Activated naive CD8-positive, alpha-beta T cell treated with anti-CD3 and anti-CD28 coated beads for 36 hours (primary cell): ENCODE measurements around the gene CXCL16. TPM values are rescaled to one million over a fixed set of nuclear protein-coding genes. Genes with fewer than 3 reads are reported as not detected.

Experiments used
- DNase-seq: peaks from one replicate; pipeline ENCODE4 v3.0.0; 2021
- H3K27ac Mint-ChIP-seq: one replicate; pipeline ENCODE4 v1.8.0; 2022; ENCODE audit warnings: mild to moderate bottlenecking, moderate library complexity, mixed read lengths
- H3K27me3 Mint-ChIP-seq: one replicate; pipeline ENCODE4 v1.8.0; 2022; ENCODE audit warnings: mild to moderate bottlenecking, mixed read lengths
- H3K36me3 Mint-ChIP-seq: one replicate; pipeline ENCODE4 v1.8.0; 2021; ENCODE audit warnings: mild to moderate bottlenecking, mixed read lengths
- H3K4me1 Mint-ChIP-seq: one replicate; pipeline ENCODE4 v1.8.0; 2021; ENCODE audit warnings: mixed read lengths
- H3K4me3 Mint-ChIP-seq: one replicate; pipeline ENCODE4 v1.8.0; 2022; ENCODE audit warnings: mild to moderate bottlenecking, moderate library complexity, mixed read lengths
- H3K9me3 Mint-ChIP-seq: one replicate; pipeline ENCODE4 v1.8.0; 2022; ENCODE audit warnings: mixed read lengths
- total RNA-seq, 2 experiments: library from RNA; stranded (reverse); gene quantifications; one replicate each; pipeline ENCODE4 v1.2.3, GENCODE V29; 2021

The CXCL16 gene
- total RNA-seq, 2 experiments from 2014 or later: 2.0 to 3.3 TPM

GRCh38 chr17:4740584-4740983 lies 856 bp upstream of the CXCL16 start:
- DNase-seq: no peak
- peak overlapping the region; percentile 63 for H3K4me3 Mint-ChIP-seq

GRCh38 chr17:4740025-4740351 lies 260 bp upstream of the CXCL16 start:
- Mint-ChIP-seq H3K27ac (no peak overlapping the region), H3K4me1 (peaks cover 20% of the 10 kb centered on the region), H3K36me3 (no peaks in the 10 kb centered on the region), H3K9me3 (no peaks in the 10 kb centered on the region), H3K27me3 (peaks cover 21% of the 10 kb centered on the region), H3K4me3 (peak overlapping the region; percentile 63)
- no peak for DNase-seq

More at GRCh38 chr17:4740584-4740983, 856 bp upstream of the CXCL16 start:
- H3K27me3 Mint-ChIP-seq: peaks cover 21% of the 10 kb centered on the region
- peaks cover 20% of the 10 kb centered on the region for H3K4me1 Mint-ChIP-seq
- no peak overlapping the region for H3K27ac Mint-ChIP-seq
- H3K9me3 Mint-ChIP-seq: no peaks in the 10 kb centered on the region
- H3K36me3 Mint-ChIP-seq: no peaks in the 10 kb centered on the region

DNA sequence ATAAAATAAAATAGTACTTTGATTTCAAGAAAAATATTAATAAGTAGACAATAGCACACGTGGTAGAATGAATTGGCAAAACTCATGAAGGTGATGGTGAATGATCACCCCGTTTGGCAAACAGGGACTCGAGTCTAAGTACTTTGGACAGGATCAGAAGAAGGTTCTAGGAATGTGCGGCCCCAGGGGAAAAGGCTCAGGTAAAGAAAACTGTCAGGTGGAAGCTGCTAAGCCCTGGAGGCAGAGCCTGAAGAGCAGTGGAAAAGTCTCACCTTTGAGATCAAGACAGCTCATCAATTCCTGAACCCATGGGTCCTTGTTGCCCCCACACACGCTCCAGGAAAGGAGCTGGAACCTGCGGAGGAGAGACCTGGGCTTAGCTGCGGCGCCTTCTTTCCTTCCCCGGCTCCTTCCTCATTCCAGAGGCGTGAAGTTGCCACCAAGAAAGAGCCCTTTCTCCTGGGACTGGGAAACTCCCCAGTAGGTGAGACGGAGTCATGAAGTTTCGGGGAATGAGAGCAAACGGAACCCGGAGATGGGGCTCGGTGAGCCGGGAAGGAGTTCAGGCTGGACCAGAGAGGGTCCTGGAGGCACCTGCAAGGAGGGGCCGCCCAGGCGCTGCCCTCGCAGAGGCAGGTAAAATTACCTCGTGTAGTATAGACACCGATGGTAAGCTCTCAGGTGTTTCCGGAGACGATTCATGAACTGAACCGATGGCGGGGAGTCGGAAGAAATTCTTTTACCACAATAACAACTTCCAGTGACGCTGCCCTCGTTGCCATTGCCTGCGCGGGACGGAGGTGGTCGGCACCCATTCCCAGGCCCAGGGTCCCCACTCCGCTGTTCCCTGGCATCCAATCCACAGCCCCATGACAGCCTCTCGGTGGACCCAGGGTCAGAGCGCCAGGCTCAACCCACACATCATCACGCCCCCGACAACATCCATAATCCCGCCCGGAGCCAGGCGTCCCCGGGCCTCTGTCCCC lies 1.3 kb downstream of the CXCL16 start:
- Mint-ChIP-seq H3K4me1 (peaks cover 21% of the 10 kb centered on the region), H3K36me3 (no peaks in the 10 kb centered on the region), H3K4me3 (peak overlapping the region; percentile 73), H3K27me3 (peaks cover 21% of the 10 kb centered on the region), H3K9me3 (no peaks in the 10 kb centered on the region), H3K27ac (peak overlapping the region; percentile 48)
- no peak for DNase-seq

DNA sequence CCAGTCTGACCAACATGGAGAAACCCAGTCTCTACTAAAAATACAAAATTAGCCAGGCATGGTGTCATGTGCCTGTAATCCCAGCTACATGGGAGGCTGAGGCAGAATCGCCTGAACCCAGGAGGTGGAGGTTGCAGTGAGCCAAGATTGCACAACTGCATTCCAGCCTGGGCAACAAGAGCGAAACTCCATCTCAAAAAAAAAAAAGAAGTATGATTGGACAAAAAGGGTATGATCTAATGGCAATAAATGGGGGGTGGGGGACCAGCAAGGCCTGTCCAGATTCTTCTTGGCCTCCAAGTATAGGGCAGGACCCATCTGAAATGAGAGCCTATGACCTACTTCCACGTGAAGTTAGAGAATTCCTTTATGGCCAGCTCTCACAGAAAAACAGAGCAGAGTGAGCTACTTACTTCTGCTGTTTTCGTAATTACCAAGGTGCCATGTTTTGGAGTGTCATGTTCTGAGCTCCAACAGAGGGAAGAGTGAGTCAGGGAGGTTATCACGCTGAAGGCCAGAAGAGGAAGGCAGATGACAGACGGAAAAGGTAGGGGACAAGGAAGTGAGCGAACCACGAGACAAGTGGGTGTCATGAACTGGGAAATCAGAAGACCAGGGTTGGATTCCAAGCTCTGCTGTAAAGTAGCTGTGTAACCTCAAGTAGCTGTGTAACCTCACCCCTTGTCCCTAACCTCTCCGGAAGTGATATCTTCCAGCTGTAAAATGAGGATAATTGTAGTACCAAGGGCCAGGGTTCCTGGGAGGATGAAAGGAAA lies 3.7 kb downstream of the CXCL16 start:
- H3K36me3 Mint-ChIP-seq: no peaks in the 10 kb centered on the region
- H3K4me3 Mint-ChIP-seq: no peak overlapping the region
- no peak for DNase-seq
- no peak overlapping the region for H3K27ac Mint-ChIP-seq
- peaks cover 31% of the 10 kb centered on the region for H3K4me1 Mint-ChIP-seq
- peaks cover 17% of the 10 kb centered on the region for H3K27me3 Mint-ChIP-seq
- no peaks in the 10 kb centered on the region for H3K9me3 Mint-ChIP-seq

DNA sequence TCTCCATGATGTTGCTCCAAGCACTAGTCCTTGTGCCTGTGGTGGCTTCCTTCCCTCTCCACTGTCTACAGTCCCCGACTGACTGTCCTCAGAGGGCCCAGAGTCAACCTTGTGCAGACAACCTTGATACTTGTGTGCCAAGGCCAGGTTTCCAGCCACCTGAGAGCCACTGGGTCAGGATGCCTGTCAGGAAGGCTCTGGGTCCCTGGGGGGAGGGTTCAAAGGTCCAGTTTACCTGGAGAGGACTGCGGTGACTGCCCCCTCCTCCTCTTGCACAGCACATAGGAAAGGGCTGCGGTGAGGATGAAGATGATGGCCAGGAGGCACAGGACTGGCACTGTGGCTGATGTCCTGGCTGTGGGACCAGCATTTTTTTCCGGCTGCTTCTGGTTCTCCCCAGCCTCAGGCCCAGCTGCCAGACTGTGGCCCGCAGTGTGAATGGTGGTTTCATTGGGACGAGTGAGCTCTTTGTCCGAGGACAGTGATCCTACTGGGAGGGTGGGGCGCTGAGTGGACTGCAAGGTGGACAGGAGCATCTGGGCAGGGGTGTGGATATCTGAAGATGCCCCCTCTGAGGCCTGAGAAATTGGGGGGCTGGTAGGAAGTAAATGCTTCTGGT lies 4.8 kb downstream of the CXCL16 start:
- no peaks in the 10 kb centered on the region for H3K9me3 Mint-ChIP-seq
- H3K4me3 Mint-ChIP-seq: no peak overlapping the region
- no peaks in the 10 kb centered on the region for H3K36me3 Mint-ChIP-seq
- DNase-seq: no peak
- H3K27ac Mint-ChIP-seq: no peak overlapping the region
- H3K4me1 Mint-ChIP-seq: peaks cover 34% of the 10 kb centered on the region
- H3K27me3 Mint-ChIP-seq: peaks cover 9% of the 10 kb centered on the region

DNA sequence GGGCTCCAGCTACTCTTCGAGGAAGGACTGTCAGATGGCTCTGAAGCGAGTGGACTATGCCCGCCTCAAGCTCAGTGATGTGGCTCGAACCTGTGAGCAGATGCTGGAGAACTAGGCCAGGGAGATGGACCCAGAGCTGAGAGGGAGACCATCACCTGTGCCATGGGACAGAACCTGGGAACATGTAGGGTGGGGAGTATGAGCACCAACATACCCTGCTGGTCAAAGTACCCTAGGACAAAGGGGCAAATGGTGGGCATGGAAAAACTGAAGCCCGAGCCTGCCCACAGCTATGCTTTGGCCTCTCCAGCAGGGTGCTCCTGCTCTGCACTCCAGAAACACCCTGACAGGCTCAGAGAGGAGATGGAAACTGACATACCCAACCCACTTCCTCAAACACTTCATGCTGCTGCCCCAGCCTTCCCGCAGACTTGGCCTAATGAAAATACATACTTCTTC lies 6.6 kb downstream of the CXCL16 start:
- no peak for DNase-seq
- peaks cover 32% of the 10 kb centered on the region for H3K4me1 Mint-ChIP-seq
- peak overlapping the region; percentile 2 for H3K27ac Mint-ChIP-seq
- no peaks in the 10 kb centered on the region for H3K9me3 Mint-ChIP-seq
- H3K27me3 Mint-ChIP-seq: peaks cover under 1% of the 10 kb centered on the region
- H3K4me3 Mint-ChIP-seq: no peak overlapping the region
- H3K36me3 Mint-ChIP-seq: no peaks in the 10 kb centered on the region

DNA sequence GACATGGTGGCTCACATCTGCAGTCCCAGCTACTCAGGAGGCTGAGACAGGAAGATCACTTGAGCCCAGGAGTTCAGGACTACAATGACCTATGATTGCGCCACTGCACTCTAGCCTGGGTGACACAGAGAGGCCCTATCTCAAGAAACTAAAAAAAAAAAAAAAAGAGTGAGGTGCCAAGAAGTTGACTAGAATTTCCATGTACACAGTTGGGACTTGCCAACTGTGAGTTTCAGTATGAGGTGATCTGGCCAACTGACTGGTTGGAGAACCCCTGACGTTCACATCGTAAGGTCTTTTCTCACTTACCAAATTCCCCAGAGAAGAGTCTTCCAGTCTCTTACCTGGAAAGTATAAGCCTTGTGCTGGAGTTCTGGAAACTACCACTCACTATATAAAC lies 11.6 kb downstream of the CXCL16 start:
- no peaks in the 10 kb centered on the region for H3K9me3 Mint-ChIP-seq
- no peaks in the 10 kb centered on the region for H3K27me3 Mint-ChIP-seq
- peak overlapping the region; percentile 60 for H3K27ac Mint-ChIP-seq
- peaks cover 33% of the 10 kb centered on the region for H3K4me1 Mint-ChIP-seq
- no peak for DNase-seq
- peak overlapping the region; percentile 40 for H3K4me3 Mint-ChIP-seq
- H3K36me3 Mint-ChIP-seq: no peaks in the 10 kb centered on the region

GRCh38 chr17:4725646-4726310 lies 13.9 kb downstream of the CXCL16 start:
- no peak for DNase-seq
- peaks cover 28% of the 10 kb centered on the region for H3K4me1 Mint-ChIP-seq
- H3K27ac Mint-ChIP-seq: no peak overlapping the region
- no peaks in the 10 kb centered on the region for H3K36me3 Mint-ChIP-seq
- no peaks in the 10 kb centered on the region for H3K27me3 Mint-ChIP-seq
- no peak overlapping the region for H3K4me3 Mint-ChIP-seq
- no peaks in the 10 kb centered on the region for H3K9me3 Mint-ChIP-seq

DNA sequence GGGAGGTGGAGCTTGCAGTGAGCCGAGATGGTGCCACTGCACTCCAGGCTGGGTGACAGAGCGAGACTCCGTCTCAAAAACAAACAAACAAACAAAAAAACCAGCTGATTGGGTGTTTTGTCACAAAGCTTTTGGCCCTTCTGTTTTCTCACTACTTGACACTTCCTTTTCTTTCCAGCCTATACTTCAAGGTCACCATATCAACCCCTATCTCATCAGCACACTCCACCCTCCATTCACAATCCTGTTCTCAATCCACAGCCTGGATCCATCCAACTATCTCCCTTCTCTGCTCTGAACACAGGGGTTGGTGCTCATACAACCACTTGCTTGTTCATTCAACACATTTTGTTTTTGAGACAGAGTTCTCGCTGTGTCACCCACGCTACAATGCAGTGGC lies 15.1 kb downstream of the CXCL16 start:
- Mint-ChIP-seq H3K9me3 (no peaks in the 10 kb centered on the region), H3K4me1 (peaks cover 24% of the 10 kb centered on the region), H3K4me3 (no peak overlapping the region), H3K27ac (no peak overlapping the region), H3K27me3 (no peaks in the 10 kb centered on the region), H3K36me3 (no peaks in the 10 kb centered on the region)
- no peak for DNase-seq

- Mint-ChIP-seq H3K9me3 (no peaks in the 10 kb centered on the region), H3K27ac (no peak overlapping the region), H3K36me3 (peaks cover 5% of the 10 kb centered on the region), H3K27me3 (no peaks in the 10 kb centered on the region), H3K4me3 (no peak overlapping the region), H3K4me1 (peaks cover 14% of the 10 kb centered on the region)
- no peak for DNase-seq
Measured at GRCh38 chr17:4722678-4723240, 17.0 kb downstream of the CXCL16 start.

DNA sequence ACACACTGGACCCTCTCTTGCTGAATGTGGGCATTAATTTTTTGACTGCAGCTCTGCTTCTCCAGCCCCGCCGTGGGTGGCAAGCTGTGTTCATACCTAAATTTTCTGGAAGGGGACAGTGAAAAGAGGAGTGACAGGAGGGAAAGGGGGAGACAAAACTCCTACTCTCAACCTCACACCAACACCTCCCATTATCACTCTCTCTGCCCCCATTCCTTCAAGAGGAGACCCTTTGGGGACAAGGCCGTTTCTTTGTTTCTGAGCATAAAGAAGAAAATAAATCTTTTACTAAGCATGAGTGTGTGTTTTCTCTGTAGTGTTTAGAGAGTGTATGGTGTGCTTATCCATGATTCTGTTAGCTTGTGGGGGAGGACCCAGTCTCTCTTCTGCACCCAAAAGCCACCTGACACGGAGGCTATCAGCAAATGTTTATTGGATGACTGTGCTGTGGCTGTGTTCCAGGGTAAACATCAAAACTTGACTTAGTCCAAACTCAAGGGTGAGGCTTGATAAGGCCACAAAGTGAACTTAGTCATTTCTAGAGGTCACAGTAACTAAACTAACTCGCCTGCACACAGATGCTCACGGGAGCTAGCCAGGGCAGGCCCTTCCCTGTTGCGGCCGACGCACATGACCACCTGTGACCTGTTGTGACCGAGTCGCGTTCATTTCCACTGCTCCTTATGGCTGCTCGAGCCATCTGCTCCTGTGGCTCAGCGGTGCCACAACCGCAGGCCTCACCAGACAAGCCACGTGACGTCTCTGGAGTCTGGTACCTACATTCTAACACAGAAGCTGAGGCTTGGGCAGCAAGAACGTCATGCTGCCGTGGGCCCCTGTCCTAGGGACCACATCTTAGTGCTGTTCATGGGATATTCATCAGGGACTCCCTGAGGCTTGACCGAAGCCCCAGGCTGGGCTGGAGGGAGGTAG lies 18.3 kb downstream of the CXCL16 start:
- no peak overlapping the region for H3K4me3 Mint-ChIP-seq
- H3K27me3 Mint-ChIP-seq: no peaks in the 10 kb centered on the region
- DNase-seq: no peak
- no peaks in the 10 kb centered on the region for H3K9me3 Mint-ChIP-seq
- H3K36me3 Mint-ChIP-seq: peaks cover 7% of the 10 kb centered on the region
- peak overlapping the region; percentile 66 for H3K27ac Mint-ChIP-seq
- H3K4me1 Mint-ChIP-seq: peaks cover 13% of the 10 kb centered on the region

- Mint-ChIP-seq H3K27me3 (no peaks in the 10 kb centered on the region), H3K9me3 (no peaks in the 10 kb centered on the region), H3K4me3 (no peak overlapping the region), H3K4me1 (peaks cover 13% of the 10 kb centered on the region), H3K36me3 (peaks cover 10% of the 10 kb centered on the region), H3K27ac (no peak overlapping the region)
- no peak for DNase-seq
Measured at GRCh38 chr17:4720787-4721186, 18.9 kb downstream of the CXCL16 start.

- H3K36me3 Mint-ChIP-seq: peaks cover 20% of the 10 kb centered on the region
- no peaks in the 10 kb centered on the region for H3K27me3 Mint-ChIP-seq
- H3K27ac Mint-ChIP-seq: peak overlapping the region; percentile 40
- H3K4me3 Mint-ChIP-seq: no peak overlapping the region
- no peaks in the 10 kb centered on the region for H3K9me3 Mint-ChIP-seq
- DNase-seq: no peak
- peaks cover 20% of the 10 kb centered on the region for H3K4me1 Mint-ChIP-seq
Measured at GRCh38 chr17:4719684-4720221, 20.0 kb downstream of the CXCL16 start.
